Iris pigment epithelial cell (primary cell): ENCODE measurements around the gene SPOCK1.

Experiments used
- DNase-seq: peaks from one replicate; pipeline ENCODE4 v3.0.0-alpha.2; 2011; ENCODE audit warnings: low read depth

The SPOCK1 gene

DNA sequence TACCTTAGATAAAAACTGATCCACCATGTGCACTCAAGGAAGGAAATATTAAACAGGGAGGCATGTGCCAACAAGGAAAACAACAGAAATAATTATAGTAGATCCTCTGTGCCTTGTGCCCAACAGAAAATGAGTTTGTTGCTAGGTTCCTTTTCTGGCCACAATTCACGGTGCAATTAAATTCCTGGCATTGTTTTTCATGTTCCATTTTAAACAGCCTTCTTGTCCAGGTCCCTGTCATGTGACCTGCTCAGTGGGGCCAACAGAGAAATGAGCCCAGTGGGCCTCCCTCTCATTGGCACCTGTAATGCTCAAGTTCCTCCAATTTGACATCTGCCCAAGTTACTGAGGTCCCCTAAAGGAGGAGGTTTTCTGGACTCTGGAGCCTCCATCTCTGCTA lies 56.5 kb downstream of the SPOCK1 start:
- no peak for DNase-seq

DNA sequence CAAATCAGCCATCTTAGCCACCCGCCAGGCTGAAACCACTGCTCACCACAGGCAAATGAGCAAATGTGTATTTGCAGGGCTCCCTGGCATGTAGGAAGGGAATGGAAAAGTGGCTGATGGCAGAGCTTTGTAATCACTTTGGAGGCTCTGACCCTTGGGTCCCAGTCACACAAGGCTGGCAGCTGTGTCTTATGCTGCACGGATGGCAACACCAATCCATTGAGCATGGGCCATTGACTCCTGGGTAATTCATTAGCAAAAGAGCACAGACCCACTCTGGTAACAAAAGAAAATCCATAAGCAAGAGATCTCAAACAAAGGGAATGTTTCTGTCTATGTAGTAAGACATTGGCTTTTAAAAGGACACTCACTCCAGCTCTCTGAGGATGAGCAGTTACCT lies 57.6 kb downstream of the SPOCK1 start:
- no peak for DNase-seq

DNA sequence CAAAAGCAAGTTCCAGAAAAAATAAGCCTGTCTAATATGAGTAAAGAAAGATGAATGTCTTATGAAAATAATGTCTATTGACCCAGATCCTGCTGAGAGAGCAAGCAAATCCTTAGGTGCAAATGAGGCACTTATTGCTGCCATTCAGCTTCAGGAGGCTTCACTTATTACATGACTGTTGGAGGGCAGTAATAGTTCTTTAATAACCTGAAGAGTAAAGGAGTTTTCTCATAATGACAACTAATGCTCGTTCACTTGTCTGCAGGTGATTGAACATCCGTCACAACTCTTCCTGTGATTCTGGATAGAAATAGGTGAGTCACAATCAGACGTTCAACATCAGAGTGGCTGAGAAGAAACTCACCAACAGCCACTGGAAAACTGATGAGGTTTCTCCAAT lies 58.3 kb downstream of the SPOCK1 start:
- DNase-seq = no peak

DNA sequence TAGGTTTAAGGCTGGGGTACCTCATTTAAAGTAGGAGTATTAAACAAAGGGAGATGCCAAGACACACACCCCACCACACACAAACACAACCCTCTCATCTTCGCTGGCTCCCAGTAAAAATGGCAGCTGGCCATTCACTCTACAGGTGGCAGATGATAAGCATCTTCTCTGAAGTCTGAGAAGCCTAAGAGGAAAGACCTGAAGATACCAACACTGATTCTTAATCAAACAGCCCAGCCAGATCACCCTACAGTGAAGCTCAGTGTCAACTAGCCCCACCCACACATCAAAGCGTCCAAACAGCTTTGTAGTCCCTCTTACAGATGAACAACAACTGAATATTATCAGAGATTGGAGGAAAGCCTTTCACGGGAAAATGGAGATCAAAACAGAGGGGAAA lies 59.5 kb downstream of the SPOCK1 start:
- no peak for DNase-seq

DNA sequence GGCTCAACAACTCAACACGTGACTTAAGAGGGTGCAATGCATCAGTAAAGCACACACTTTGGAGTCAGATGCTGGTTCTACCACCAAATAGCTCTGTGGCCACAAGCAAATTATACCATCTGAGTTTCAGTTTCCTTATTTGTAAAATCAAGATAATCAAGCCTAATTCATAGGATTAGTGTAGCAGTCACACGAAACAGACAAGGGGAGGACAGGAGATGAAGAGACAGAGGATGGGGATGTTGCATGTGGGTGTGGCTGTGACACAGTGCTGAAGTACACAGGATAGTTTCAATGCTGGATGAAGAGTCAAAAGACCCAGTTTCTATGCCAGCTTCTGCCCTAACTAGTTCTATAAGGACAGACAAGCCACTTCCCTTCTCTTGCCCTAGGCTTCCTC lies 60.2 kb downstream of the SPOCK1 start:
- DNase-seq = no peak

DNA sequence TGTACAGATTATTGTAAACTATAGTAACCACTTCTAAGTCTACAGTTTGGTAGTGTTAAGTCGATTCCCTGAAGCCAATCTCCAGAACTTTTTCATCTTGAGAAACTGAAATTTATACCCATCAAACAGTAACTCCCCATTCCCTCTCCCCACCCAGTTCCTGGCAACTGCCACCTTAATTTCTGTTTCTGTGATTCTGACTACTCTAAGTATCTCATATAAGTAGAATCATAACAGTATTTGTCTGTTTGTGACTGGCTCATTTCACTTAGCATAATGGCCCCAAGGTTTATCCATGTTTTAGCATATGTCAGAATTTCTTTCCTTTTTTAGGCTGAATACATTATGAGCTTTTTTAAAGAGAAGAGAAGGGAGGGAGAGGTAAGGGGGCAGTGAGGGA lies 61.4 kb downstream of the SPOCK1 start:
- no peak for DNase-seq

DNA sequence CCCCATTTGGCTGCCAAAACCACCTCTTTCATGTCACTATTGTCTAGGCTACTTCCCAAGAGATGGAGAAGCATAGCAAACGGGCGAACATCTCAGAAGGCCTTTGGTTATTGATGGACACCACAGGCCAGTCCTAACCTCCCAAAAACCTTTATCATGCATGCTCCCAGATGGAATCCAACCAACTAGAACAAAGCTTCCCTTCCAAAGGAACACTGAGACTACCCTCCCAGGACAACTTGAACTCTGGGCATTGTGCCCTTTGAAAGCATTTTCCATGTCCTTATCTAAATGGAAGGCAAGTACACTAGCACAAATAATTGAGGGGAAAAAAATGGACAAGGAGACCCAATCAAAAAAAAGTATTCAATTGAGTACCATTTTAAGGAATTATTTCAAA lies 65.6 kb downstream of the SPOCK1 start:
- no peak for DNase-seq

DNA sequence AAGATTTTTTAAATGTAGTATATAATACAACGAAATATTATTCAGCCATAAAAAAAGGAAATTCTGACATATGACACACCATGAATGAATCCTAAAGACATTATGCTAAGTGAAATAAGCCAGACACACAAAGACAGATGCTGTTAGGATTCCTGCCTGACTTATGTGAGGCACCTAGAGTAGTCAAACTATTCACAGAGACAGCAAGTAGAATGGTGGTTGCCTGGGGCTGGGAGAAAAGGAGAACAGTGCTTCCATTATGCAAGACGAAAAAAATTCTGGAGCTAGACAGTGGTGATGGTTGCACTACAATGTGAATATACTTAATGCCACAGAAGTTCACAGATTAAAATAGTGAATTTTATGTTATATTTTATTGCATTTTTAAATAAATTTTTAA lies 66.8 kb downstream of the SPOCK1 start:
- no peak for DNase-seq

DNA sequence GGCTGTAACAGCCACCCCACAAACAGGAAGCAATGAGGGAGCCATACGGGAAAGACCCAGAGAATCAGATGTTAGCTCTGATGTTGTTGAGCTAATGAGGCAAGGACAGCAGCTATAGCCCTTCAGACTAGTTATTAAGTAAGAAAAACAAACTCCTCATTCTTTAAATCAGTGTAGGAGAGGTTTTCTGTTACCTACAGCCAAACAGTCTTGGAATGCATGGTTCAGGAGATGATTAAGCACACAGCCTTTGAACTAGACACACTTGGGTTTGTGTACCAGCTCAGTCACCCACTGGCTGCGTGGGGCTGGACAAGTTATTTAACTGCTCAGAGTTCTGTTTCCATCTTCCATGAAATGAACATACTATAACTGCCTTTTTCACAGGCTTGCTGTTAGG lies 68.1 kb downstream of the SPOCK1 start:
- DNase-seq = peak; percentile 1

DNA sequence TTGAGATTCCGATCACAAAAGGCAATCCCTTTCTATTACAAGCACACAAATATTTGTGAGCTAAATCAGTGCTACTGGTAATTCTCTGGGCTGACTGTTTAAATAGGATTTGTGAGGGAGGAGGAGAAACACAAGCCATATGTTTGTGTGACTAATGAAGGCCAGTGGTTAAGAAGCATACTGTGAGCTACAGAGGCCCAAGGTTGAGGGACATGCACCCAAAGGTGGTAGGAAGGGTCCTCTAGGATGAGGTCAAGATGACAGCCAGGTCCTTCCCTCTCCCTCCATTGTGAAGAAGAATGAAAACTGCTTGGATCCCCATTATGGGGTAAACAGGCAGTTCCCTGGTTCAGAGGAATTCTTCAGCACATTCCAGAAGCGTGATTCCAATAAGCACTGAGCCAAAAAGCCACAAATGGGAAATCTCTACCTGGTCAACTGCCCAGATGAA lies 83.9 kb downstream of the SPOCK1 start:
- DNase-seq = peak; percentile 46

DNA sequence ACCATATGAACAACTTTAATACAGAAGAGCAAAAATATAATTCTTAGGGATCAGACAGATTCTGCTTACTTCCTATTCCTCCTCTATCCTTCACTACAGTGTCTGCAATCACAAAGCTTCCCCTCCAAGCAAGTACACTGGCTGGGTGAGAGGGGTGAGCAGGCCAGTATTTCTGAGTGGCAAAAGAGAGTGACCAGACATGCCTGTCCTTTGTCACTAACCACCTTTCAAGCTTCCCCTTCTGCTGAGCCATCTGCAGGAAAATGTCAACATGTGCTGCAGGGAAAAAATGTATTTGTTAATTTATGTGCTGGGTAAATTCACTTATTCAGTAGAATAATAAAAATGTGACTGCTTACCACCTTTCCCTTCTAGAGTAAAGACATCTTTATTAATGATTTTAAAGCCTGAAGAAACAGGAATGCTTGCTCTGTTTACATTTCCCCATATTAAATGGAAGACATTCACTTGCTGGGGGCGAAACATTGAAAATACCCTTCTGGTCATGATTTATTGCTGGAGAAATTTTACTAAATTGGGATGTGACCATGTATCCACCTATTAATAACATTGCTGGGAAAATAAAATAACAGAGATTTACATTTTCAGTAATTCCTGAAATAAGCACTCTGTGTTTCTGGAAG lies 84.9 kb downstream of the SPOCK1 start:
- DNase-seq = no peak

DNA sequence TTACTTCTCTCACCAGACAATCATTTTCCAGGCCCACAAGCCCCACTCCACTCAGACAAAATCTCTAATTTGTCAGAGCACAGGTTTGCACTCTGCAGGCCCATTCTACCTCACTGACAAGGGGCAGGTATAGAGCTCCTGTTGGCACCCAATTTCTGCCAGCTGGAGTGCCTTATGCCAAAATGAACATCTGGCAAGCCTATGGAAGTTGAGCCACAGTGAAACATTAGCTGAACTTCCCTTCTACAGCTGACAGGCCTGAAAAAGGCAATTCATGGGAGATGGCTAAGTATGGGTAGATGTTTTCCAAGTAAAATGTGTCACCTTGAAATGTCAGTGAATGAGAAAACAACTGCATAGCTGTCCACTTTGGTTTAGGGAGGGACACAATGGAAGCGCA lies 87.0 kb downstream of the SPOCK1 start:
- no peak for DNase-seq

DNA sequence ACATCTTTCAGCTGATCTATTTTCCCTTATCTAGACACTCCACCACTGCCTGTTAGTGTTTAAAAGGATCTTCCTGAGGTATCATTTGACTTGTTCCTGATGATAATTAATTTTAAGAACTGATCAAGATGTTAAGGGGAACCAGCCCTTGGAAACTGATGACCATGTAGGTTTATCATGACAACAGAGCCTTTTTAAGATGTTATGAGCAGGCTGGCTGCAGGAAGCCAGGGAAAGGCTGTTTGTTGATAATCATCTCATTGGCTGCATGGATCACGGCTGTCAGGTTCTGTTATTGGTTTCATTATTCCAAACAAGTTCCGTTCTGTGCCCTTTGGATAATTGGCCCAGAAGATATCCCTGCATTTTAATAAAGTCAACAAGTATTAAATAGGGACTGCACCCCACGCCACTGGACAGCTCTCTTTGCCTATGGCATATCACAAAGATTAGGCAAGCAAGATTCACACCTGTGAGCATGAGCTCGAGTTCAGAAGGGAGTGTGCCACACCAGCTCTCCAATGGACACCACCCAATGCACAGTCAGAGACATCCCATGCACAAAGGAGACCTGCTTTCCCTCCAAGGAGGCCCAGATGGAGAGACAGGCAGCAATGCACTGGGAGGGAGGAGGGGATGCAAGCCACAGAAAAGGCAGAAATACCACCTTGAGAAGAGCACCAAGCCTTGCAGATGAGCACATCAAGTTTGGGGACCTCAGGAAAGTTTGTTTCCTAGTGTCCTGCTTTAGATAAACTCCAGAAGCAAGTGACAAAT lies 88.7 kb downstream of the SPOCK1 start:
- no peak for DNase-seq

DNA sequence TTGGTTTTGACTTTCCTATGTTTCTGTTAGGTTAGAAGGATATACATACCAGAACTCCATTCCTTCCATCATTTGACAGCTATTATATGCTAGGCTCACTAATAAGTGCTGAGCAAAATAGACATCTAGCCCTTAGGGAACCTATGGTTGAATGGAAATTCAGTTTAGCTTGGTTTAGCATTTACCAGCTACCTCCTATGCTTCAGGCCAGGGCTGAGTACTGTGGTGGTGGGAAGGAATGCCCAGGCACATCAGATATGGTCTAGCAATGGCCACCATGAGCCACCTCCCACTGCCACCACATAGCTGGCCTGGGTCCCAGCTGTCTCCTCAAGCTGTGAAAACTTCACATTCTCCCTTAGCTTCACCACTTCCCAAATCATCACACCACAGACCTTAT lies 89.4 kb downstream of the SPOCK1 start:
- no peak for DNase-seq

DNA sequence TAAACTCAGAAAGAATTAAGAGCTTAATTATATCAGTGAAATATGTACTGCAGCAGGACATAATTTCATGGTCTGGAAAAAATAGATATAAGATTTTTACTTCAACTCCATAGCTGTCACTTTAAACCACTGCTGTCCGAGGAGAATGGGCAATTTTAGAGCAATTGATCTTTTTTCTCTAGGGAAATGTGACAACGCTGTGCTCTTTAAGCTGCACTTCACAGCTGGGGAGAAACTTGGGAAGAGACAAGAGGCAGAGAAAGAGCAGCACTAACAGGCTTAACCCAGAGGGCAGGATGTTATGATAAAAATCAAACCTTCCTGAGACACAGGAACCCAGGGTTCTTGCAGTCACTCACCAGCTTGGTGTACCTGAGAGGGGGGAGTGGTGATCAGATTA lies 92.0 kb downstream of the SPOCK1 start:
- DNase-seq = no peak

DNA sequence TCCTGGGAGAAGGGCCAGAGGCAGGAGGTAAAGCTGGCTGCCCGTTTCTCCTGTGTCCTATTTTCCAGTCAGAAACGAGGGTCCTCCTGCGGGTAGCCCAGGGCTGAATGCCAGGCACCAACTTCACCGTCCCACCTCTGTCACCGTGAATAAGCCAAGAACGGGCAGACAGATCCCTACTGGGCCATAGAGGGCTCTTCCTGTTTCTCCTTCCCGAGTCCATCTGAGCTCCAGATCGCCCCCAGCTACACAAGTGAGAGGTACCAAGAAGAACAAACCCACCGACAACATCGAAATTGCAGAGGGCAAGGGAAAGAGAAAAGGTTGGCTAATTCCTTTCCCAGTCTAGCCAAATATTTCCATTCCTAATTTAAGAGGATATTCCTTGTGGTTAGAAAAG lies 93.7 kb downstream of the SPOCK1 start:
- DNase-seq = no peak

DNA sequence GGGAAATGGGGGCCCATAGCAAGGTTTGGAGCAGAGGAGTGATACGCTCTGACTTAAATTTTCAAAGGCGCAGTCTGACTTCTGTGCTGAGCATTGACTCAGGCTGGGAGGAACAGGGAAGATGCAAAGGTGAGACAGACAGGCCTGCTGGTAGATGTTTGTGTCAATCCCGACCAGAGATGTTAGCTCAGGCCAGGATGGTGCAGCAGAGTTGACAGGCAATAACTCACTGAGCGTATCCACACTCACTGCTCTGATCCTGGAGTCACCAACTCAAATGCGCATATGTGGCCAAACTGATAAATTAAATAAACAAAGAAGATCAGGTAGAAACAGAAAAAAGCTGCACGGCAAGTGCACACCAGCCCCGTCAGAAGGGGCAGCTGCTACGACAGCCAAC lies 95.3 kb downstream of the SPOCK1 start:
- no peak for DNase-seq

DNA sequence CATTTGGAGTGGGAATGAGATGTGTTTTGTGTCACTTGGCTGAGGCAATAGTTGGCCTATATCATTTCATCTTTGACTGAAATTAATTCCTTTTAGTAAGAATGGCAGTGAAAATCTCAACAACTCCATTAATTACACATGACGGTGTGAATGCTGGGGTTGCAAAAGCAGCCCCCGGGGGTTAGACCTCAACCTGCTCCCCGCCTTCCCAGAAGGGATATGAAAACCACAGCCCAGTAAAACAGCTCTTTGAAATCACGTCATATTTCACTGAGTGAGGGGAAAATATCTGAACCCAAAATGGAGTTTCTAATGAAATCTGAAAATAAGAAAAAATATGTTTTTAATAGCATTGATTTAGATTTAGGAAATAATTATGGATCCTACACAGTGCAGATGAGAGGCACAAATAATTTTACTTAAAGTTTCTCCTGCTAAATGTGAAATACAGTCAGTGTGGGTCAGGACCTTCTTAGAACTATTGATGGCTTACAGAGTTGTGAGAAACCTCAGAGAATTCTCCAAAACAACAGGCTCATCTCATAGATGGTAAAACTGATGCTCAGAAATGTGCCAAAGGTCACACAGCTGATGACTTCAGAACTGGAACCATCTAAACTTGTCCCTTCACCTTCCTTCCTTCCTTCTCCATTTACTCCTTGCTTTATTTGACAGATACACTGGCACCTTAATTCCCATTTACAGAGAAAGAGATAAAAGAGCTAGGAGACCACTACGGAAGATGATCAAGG lies 96.5 kb downstream of the SPOCK1 start:
- no peak for DNase-seq

DNA sequence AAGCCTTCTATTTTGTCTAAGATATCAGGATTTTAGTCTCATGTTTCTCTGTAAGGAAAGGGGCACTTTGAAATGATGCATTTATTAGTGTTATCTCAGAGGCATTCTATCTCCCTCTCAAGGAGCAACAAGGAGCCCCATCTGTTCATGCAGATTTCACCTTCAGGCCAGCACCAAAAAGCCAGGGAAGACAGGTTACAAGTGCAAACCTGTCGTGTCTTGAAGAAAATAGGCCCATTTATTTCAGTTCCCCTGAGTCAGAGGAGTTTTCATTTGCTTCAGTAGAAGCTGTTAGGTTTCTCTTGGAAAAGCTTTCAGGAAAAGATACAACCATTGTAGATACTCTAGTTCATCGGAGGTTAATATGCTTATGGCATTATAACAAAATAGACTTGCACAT lies 97.2 kb downstream of the SPOCK1 start:
- DNase-seq = no peak

DNA sequence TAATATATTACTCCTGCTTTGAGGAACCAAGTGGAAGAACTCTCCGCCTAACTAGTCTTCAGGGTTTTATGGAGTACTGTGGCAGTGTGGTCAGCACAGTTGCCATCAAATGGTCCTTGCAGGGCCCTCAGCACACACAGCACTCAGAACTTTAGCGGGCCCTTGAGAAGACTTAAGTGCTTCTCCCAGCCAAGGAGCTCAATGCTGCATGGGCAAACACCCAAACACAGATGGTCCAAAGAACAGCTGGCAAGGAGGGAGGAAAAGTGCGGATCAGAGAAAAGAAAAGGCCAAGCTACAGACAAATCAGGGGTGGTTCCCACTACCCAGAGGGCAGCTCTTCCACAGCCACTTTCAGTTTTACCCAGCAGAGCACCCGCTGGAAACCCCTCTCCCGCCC lies 98.6 kb downstream of the SPOCK1 start:
- DNase-seq = no peak

DNA sequence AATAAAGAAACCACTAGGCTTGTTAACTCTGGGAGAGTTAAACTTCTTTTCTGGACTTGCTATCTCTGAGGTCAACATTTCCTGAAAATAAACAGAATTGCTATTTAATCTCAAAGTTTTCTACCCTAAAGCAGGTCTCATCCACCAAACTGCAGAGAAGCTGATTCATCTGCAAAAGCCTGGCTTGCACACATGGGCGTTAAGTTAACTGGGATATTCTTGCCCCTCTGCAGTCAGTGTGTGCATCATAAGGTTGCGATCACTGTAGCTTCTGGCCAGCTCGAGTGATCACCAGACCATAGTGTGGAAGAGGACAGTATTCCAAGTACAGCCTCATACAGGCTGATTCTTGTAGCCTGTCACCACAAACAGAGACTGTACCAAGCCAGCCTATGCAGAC lies 99.2 kb downstream of the SPOCK1 start:
- DNase-seq = no peak

DNA sequence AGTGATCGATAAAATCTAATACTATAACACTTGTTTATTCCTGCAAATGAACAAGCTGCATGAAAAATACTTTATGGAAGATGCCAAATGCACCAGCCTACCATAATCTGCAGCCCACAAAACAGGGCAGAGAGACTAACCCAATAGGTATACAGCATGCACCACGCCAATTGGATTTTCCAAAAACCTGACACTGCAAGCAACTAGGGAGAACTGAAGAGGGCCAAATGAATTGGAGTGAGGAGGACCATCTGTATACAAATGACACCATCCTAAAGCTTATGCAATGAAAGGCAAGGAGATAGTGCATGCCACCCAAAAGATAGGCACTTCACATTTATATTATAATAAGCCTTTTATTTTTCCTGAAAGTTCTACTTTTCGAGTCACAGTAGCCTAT lies 100.4 kb downstream of the SPOCK1 start:
- no peak for DNase-seq

DNA sequence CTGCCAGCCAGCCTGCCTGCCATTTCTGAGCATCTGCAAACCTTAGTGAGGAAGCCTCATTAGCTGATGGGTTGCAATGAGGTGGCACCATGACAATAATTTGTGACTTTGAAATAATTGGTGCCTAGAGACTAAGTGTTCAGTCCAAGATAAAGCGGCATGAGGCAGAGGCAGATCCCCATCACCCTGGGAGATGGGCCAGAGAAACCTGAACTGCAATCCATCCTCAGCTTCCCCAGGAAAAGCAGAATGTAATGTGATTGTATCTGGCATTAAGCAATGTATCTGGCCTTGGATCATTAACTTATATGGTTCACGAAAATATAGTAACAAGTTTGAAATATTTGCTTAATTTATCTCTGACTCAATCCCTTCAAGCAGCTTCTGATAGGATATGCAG lies 101.0 kb downstream of the SPOCK1 start:
- DNase-seq = no peak
